Stomach (tissue), 4 donors: ENCODE measurements around the gene ROBO2.

ENCODE experiments used
- CTCF ChIP-seq, 7 experiments: fragments of 450-650 bp in 4 of 7; fragments of 200-600 bp in 3 of 7; sonication (generic) in 3 of 7; IDR thresholded peaks; one replicate each; pipeline ENCODE4 v1.5.1; 2016 to 2019; ENCODE audit warnings: antibody characterized with exemption in 7 of 7, control low read depth in 2 of 7, mild to moderate bottlenecking in 1 of 7
- EP300 ChIP-seq: sonication (generic); formaldehyde crosslinking; IDR thresholded peaks from one replicate; pipeline ENCODE4 v1.6.1; 2017; ENCODE audit warnings: antibody characterized with exemption
- POLR2A ChIP-seq, 4 donors: fragments of 450-650 bp; IDR thresholded peaks; one replicate each; pipeline ENCODE4 v1.6.1; 2016; ENCODE audit warnings: antibody characterized with exemption in 4 of 4, control low read depth in 2 of 4, mild to moderate bottlenecking in 1 of 4, moderate library complexity in 1 of 4
- POLR2AphosphoS5 ChIP-seq, 3 donors: sonication (generic); formaldehyde crosslinking; IDR thresholded peaks; one replicate each; pipeline ENCODE4 v1.6.1; 2016; ENCODE audit warnings: antibody characterized with exemption in 3 of 3

GRCh38 chr3:77376511-77376910, 336.6 kb downstream of the ROBO2 start:
- TF ChIP-seq CTCF (IDR thresholded peaks at IDR 0.05) (no peak), POLR2A (IDR thresholded peaks at IDR 0.05) (no peak), POLR2AphosphoS5 (IDR thresholded peaks at IDR 0.05) (no peak), EP300 (no peak)
